Measurements from ENCODE around the gene COL7A1.

COL7A1 gene

GRCh38 chr3:48587686-48588085 lies 7.4 kb downstream of the COL7A1 start:
- DNase-seq, result no peak

GRCh38 chr3:48585411-48585810 lies 9.7 kb downstream of the COL7A1 start:
- DNase-seq, result no peak

- DNase-seq, result no peak
Observed at GRCh38 chr3:48584836-48585235, 10.3 kb downstream of the COL7A1 start.

GRCh38 chr3:48581621-48582481 lies 13.3 kb downstream of the COL7A1 start:
- no peak for DNase-seq

GRCh38 chr3:48576647-48577046 lies 18.5 kb downstream of the COL7A1 start:
- DNase-seq, result no peak

- no peak for DNase-seq
Observed at GRCh38 chr3:48575366-48575765, 19.8 kb downstream of the COL7A1 start.

GRCh38 chr3:48573973-48574585 lies 21.1 kb downstream of the COL7A1 start:
- DNase-seq, result no peak

GRCh38 chr3:48572517-48572916 lies 22.6 kb downstream of the COL7A1 start:
- DNase-seq, result no peak

GRCh38 chr3:48571938-48572337 lies 23.2 kb downstream of the COL7A1 start:
- no peak for DNase-seq

GRCh38 chr3:48569808-48570450 lies 25.2 kb downstream of the COL7A1 start:
- DNase-seq, result no peak

GRCh38 chr3:48569400-48569799 lies 25.7 kb downstream of the COL7A1 start:
- no peak for DNase-seq

GRCh38 chr3:48568476-48568875 lies 26.7 kb downstream of the COL7A1 start:
- no peak for DNase-seq

GRCh38 chr3:48567500-48567899 lies 27.6 kb downstream of the COL7A1 start:
- DNase-seq, result no peak

- DNase-seq, result no peak
Observed at GRCh38 chr3:48567090-48567489, 28.0 kb downstream of the COL7A1 start.

- no peak for DNase-seq
Observed at GRCh38 chr3:48566401-48566760, 28.7 kb downstream of the COL7A1 start.

- DNase-seq, result no peak
Observed at GRCh38 chr3:48565591-48566400, 29.3 kb downstream of the COL7A1 start.

GRCh38 chr3:48565186-48565585 lies 29.9 kb downstream of the COL7A1 start:
- no peak for DNase-seq

- no peak for DNase-seq
Observed at GRCh38 chr3:48564667-48565066, 30.5 kb downstream of the COL7A1 start.

GRCh38 chr3:48564022-48564421 lies 31.1 kb downstream of the COL7A1 start:
- no peak for DNase-seq

GRCh38 chr3:48563382-48563918 lies 31.7 kb downstream of the COL7A1 start, which contains the start of gene UCN2:
Gene UCN2, minus strand, starts transcription at chr3:48563781. Its CDS starts 657 bp downstream, at chr3:48563124.
- no peak for DNase-seq

GRCh38 chr3:48562367-48563095 lies 32.6 kb downstream of the COL7A1 start:
- DNase-seq, result no peak

All from activated T-cell treated with anti-CD3 and anti-CD28 coated beads for 4 hours (primary cell).